SIG-M5 (cell line): Measurements from ENCODE around the gene RHOF.
"Not testable (repeated sequence)": the region's sequence is repeated elsewhere in the genome, so short reads cannot be mapped to it uniquely, and the experiment has no call there.

ENCODE experiments used
- DNase-seq: peaks from one replicate; lab custom pipeline; 2025; lab: John Stamatoyannopoulos, UW

RHOF gene

GRCh38 chr12:121773011-121773777 is 20.3 kb downstream of the RHOF start:
- no peak for DNase-seq

GRCh38 chr12:121770813-121771625 is 22.5 kb downstream of the RHOF start:
- no peak for DNase-seq

- DNase-seq: no peak
Measured at GRCh38 chr12:121770388-121770787, 23.1 kb downstream of the RHOF start.

GRCh38 chr12:121769831-121770301 is 23.6 kb downstream of the RHOF start:
- no peak for DNase-seq

GRCh38 chr12:121769297-121769830 is 24.1 kb downstream of the RHOF start:
- DNase-seq: no peak

- DNase-seq: no peak
Measured at GRCh38 chr12:121767525-121768016, 25.9 kb downstream of the RHOF start.

GRCh38 chr12:121766290-121767039 is 27.0 kb downstream of the RHOF start:
- DNase-seq: no peak

- DNase-seq: no peak
Measured at GRCh38 chr12:121765573-121765972, 27.9 kb downstream of the RHOF start.

GRCh38 chr12:121764808-121765207 is 28.7 kb downstream of the RHOF start:
- DNase-seq: no peak

GRCh38 chr12:121762269-121762668 is 31.2 kb downstream of the RHOF start:
- DNase-seq: no peak

- DNase-seq: not testable (repeated sequence)
Measured at GRCh38 chr12:121758536-121758935, 35.0 kb downstream of the RHOF start.

- DNase-seq: no peak
Measured at GRCh38 chr12:121755591-121755990, 37.9 kb downstream of the RHOF start.

- no peak for DNase-seq
Measured at GRCh38 chr12:121754836-121755235, 38.7 kb downstream of the RHOF start.

- DNase-seq: no peak
Measured at GRCh38 chr12:121753844-121754264, 39.6 kb downstream of the RHOF start.

- no peak for DNase-seq
Measured at GRCh38 chr12:121751749-121752351, 41.6 kb downstream of the RHOF start.

- no peak for DNase-seq
Measured at GRCh38 chr12:121751034-121751433, 42.5 kb downstream of the RHOF start.

- no peak for DNase-seq
Measured at GRCh38 chr12:121750507-121750955, 43.0 kb downstream of the RHOF start.

GRCh38 chr12:121749267-121749666 is 44.2 kb downstream of the RHOF start:
- no peak for DNase-seq

GRCh38 chr12:121748571-121749265 is 44.8 kb downstream of the RHOF start:
- no peak for DNase-seq

GRCh38 chr12:121748218-121748570 is 45.3 kb downstream of the RHOF start:
- no peak for DNase-seq

- not testable (repeated sequence) for DNase-seq
Measured at GRCh38 chr12:121745545-121745944, 47.9 kb downstream of the RHOF start.
